ENCODE data around the gene ELOVL7. TPM values are rescaled to one million over a fixed set of nuclear protein-coding genes. Genes with fewer than 3 reads are reported as not detected.

The ELOVL7 gene
- total RNA-seq, 1 donor from 2014 or later: 14.5 TPM

GRCh38 chr5:60806591-60807243 lies 37.4 kb downstream of the ELOVL7 start:
- no peak for DNase-seq (ENCODE audit: low spot score, unreplicated experiment)
- Mint-ChIP-seq H3K4me1 (ENCODE audit: low read depth) (peaks cover 7% of the 10 kb centered on the region), H3K27me3 (no peaks in the 10 kb centered on the region), H3K36me3 (ENCODE audit: insufficient read depth) (peaks cover 1% of the 10 kb centered on the region), H3K27ac (peak overlapping the region; percentile 53), H3K4me3 (ENCODE audit: low read depth) (no peak overlapping the region), H3K9me3 (ENCODE audit: low read depth) (no peaks in the 10 kb centered on the region)
- no peak for TF ChIP-seq CTCF (IDR thresholded peaks at IDR 0.05; ENCODE audit: unreplicated experiment)

- Mint-ChIP-seq H3K4me1 (ENCODE audit: low read depth) (peaks cover 2% of the 10 kb centered on the region), H3K27ac (no peak overlapping the region), H3K36me3 (ENCODE audit: insufficient read depth) (peaks cover 1% of the 10 kb centered on the region), H3K9me3 (ENCODE audit: low read depth) (no peaks in the 10 kb centered on the region), H3K27me3 (no peaks in the 10 kb centered on the region), H3K4me3 (ENCODE audit: low read depth) (no peak overlapping the region)
- no peak for DNase-seq (ENCODE audit: low spot score, unreplicated experiment)
- no peak for TF ChIP-seq CTCF (IDR thresholded peaks at IDR 0.05; ENCODE audit: unreplicated experiment)
Measured at GRCh38 chr5:60805463-60805862, 38.6 kb downstream of the ELOVL7 start.

- Mint-ChIP-seq H3K27ac (no peak overlapping the region), H3K36me3 (ENCODE audit: insufficient read depth) (peaks cover 4% of the 10 kb centered on the region), H3K4me1 (ENCODE audit: low read depth) (peaks cover 7% of the 10 kb centered on the region), H3K4me3 (ENCODE audit: low read depth) (no peak overlapping the region), H3K9me3 (ENCODE audit: low read depth) (no peaks in the 10 kb centered on the region), H3K27me3 (no peaks in the 10 kb centered on the region)
- DNase-seq (ENCODE audit: low spot score, unreplicated experiment): no peak
- no peak for TF ChIP-seq CTCF (IDR thresholded peaks at IDR 0.05; ENCODE audit: unreplicated experiment)
Measured at GRCh38 chr5:60803712-60804111, 40.4 kb downstream of the ELOVL7 start.

GRCh38 chr5:60802986-60803385 lies 41.1 kb downstream of the ELOVL7 start:
- no peak overlapping the region for H3K4me3 Mint-ChIP-seq (ENCODE audit: low read depth)
- TF ChIP-seq CTCF (IDR thresholded peaks at IDR 0.05; ENCODE audit: unreplicated experiment): no peak
- H3K4me1 Mint-ChIP-seq (ENCODE audit: low read depth): peaks cover 14% of the 10 kb centered on the region
- no peaks in the 10 kb centered on the region for H3K9me3 Mint-ChIP-seq (ENCODE audit: low read depth)
- H3K27me3 Mint-ChIP-seq: no peaks in the 10 kb centered on the region
- DNase-seq (ENCODE audit: low spot score, unreplicated experiment): no peak
- H3K27ac Mint-ChIP-seq: no peak overlapping the region
- peaks cover 4% of the 10 kb centered on the region for H3K36me3 Mint-ChIP-seq (ENCODE audit: insufficient read depth)

- no peak overlapping the region for H3K27ac Mint-ChIP-seq
- H3K4me1 Mint-ChIP-seq (ENCODE audit: low read depth): peaks cover 20% of the 10 kb centered on the region
- TF ChIP-seq CTCF (IDR thresholded peaks at IDR 0.05; ENCODE audit: unreplicated experiment): no peak
- no peak for DNase-seq (ENCODE audit: low spot score, unreplicated experiment)
- no peaks in the 10 kb centered on the region for H3K27me3 Mint-ChIP-seq
- H3K36me3 Mint-ChIP-seq (ENCODE audit: insufficient read depth): peaks cover 3% of the 10 kb centered on the region
- H3K9me3 Mint-ChIP-seq (ENCODE audit: low read depth): no peaks in the 10 kb centered on the region
- no peak overlapping the region for H3K4me3 Mint-ChIP-seq (ENCODE audit: low read depth)
Measured at GRCh38 chr5:60802226-60802625, 41.8 kb downstream of the ELOVL7 start.
